Stimulated activated CD4-positive, alpha-beta T cell treated with anti-CD3 and anti-CD28 coated beads, Interleukin-15, amount 100 ng/mL, for 48 hours (primary cell): Measurements from ENCODE around the gene CD86.
"Not testable (repeated sequence)": the region's sequence is repeated elsewhere in the genome, so short reads cannot be mapped to it uniquely, and the experiment has no call there.

Experiments
- DNase-seq, 2 donors: peaks; one replicate each; pipeline ENCODE4 v3.0.0-alpha.2; 2020; ENCODE audit warnings: low read depth in 2 of 2

CD86 gene

DNA sequence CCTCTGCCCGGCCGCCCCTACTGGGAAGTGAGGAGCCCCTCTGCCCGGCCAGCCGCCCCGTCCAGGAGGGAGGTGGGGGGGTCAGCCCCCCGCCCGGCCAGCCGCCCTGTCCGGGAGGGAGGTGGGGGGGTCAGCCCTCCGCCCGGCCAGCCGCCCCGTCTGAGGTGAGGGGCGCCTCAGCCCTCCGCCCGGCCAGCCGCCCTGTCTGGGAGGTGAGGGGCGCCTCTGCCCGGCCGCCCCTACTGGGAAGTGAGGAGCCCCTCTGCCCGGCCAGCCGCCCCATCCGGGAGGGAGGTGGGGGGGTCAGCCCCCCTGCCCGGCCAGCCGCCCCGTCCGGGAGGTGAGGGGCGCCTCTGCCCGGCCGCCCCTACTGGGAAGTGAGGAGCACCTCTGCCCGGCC lies 109.8 kb downstream of the CD86 start:
- DNase-seq: not testable (repeated sequence)

DNA sequence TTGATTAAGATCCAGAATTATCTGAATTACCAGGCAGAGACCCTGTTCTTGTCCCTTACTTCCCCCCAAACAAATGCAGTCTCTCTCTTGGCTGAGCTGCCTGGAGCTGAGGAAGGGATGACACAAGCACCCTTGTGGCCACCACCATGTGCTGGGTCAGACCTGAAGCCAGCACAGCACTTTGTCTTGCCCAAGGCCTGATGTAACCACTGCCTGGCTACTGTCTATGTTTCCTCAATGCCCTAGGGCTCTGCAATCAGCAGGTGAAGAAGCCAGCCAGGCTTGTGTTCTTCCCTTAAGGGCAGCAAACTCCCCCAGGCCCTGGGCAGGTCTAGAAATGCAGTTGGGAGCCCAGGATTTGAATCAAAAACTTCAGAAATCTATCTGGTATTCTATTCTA lies 112.5 kb downstream of the CD86 start:
- no peak for DNase-seq

DNA sequence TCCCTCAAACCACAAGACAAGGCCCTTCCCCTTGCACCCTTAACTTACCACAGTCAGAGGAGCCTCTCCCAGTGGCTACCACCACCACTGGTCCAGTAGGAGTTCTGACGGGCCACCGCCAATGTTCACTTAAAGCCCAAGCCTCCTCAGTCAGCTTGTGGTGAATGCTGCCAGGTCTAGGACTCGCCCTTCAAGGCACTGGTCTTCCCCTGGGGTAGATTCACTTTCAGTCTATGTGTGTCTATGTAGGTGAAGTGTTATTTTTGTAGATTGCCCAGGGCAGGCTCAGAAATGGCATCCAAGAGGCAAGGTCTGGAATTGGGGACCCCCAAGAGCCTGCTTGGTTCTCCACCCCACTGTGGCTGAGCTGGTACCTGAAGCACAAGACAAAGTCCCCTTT lies 112.9 kb downstream of the CD86 start:
- DNase-seq: no peak

DNA sequence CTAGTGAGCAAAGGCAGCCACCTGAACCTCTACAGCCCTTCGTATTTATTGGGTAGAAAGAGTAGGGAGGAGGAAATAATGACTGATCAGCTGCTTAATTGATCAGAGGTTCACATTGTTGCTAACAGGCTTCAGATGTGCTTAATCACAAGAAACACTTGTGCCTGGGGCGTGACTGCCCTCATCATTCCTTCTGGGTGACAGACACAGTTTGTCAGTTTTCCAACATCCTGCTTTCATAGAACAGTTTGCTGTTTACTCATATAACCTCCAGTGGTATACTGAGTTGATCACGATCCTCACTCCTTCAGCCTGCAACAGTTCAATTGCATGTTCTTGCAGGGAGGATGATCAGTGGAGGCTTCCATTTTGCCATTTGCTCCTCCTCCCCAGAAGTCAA lies 114.7 kb downstream of the CD86 start:
- DNase-seq: no peak
